K562 (cell line): ENCODE results near the gene TULP1. TPM values are rescaled to one million over a fixed set of nuclear protein-coding genes. Genes with fewer than 3 reads are reported as not detected.

Experiments
- ATAC-seq: fragments of 200-7000 bp; cut with Tn5 transposase; 3 replicates; pipeline ENCODE4 v1.9.1; 2020; ENCODE audit warnings: moderate library complexity
- BruUV-seq: library from RNA; stranded (reverse); fragments of 400-500 nt; replicated peaks from 2 replicates; lab custom pipeline; 2021; lab: Mats Ljungman, UMichigan
- CTCF ChIA-PET: fragments of 300-600 bp; formaldehyde crosslinking; extraction: SDS; loops from one replicate; lab custom pipeline; 2021; ENCODE audit warnings: low intra/inter-chr PET ratio; lab: Yijun Ruan, JAX
- POLR2A ChIA-PET: fragments of 300-600, 350-650 bp; sonication (Branson Sonifier 250); formaldehyde crosslinking; extraction: SDS; loops from one replicate; lab custom pipeline; 2021; ENCODE audit warnings: antibody characterized with exemption, inconsistent platforms; lab: Yijun Ruan, JAX
- DNase-seq, 4 experiments: peaks; one replicate each; pipeline versions ENCODE4 v3.0.0 to v3.0.0-alpha.2; 2011 to 2018; ENCODE audit warnings: low spot score in 3 of 4, mixed read lengths in 3 of 4; ENCODE audit errors: extremely low read depth in 1 of 4
- FAIRE-seq: peaks from 2 replicates; lab custom pipeline; 2011; peaks lifted over from hg19 to GRCh38; lab: Jason Lieb, UNC
- H2AFZ ChIP-seq: 2 replicates; pipeline ENCODE4 v1.6.0; 2011; ENCODE audit warnings: low read depth, low read length, control low read depth, inconsistent platforms
- H3K27ac ChIP-seq: fragments of 200-600 bp; 3 replicates; pipeline ENCODE4 v1.8.0; 2011; ENCODE audit warnings: low read depth, mild to moderate bottlenecking, control low read depth, inconsistent platforms, low read length, moderate library complexity, mixed read lengths; ENCODE audit errors: extremely low read depth
- H3K27me3 ChIP-seq, 2 experiments: fragments of 300-600 bp in 1 of 2; 2 replicates in 1 of 2; 3 replicates in 1 of 2; pipeline versions ENCODE4 v1.6.0 to v1.8.0; 2011; ENCODE audit warnings: inconsistent platforms in 2 of 2, low read length in 2 of 2, mild to moderate bottlenecking in 1 of 2, mixed read lengths in 1 of 2, moderate library complexity in 1 of 2; ENCODE audit not compliant: control insufficient read depth in 2 of 2, insufficient read depth in 2 of 2
- H3K36me3 ChIP-seq: fragments of 300-600 bp; 3 replicates; pipeline ENCODE4 v1.8.0; 2011; ENCODE audit warnings: mild to moderate bottlenecking, low read length, inconsistent platforms; ENCODE audit not compliant: control insufficient read depth, insufficient read depth
- H3K4me1 ChIP-seq, 2 experiments: fragments of 200-600 bp in 1 of 2; replicated peaks in 1 of 2; 2 replicates in 1 of 2; 3 replicates in 1 of 2; pipeline versions ENCODE4 v1.5.1 to v1.8.0; 2011; ENCODE audit warnings: inconsistent platforms in 2 of 2, low read length in 2 of 2, mild to moderate bottlenecking in 1 of 2, mixed read lengths in 1 of 2, moderate library complexity in 1 of 2; ENCODE audit not compliant: control insufficient read depth in 2 of 2, insufficient read depth in 2 of 2
- H3K4me2 ChIP-seq: 2 replicates; pipeline ENCODE4 v1.6.1; 2011; ENCODE audit warnings: low read length, control low read depth, inconsistent platforms, mixed read lengths; ENCODE audit not compliant: insufficient read depth
- H3K4me3 ChIP-seq: fragments of 200-600 bp; sonication (generic), shearing (Covaris generic); 2 replicates; pipeline ENCODE4 v1.5.1; 2016; ENCODE audit warnings: control low read depth, inconsistent platforms
- H3K79me2 ChIP-seq: fragments of 200-600 bp; 3 replicates; pipeline ENCODE4 v1.8.0; 2011; ENCODE audit warnings: low read length, inconsistent platforms; ENCODE audit not compliant: control insufficient read depth, insufficient read depth
- H3K9ac ChIP-seq, 2 experiments: 2 replicates each; pipeline versions ENCODE4 v1.6.0 to v1.6.1; 2011; ENCODE audit warnings: low read depth in 2 of 2, low read length in 2 of 2, control low read depth in 1 of 2, inconsistent platforms in 1 of 2, mild to moderate bottlenecking in 1 of 2, mixed read lengths in 1 of 2; ENCODE audit not compliant: insufficient read depth in 1 of 2
- H3K9me1 ChIP-seq: one replicate; pipeline ENCODE4 v1.6.0; 2011; ENCODE audit warnings: inconsistent platforms, mild to moderate bottlenecking, low read length, moderate library complexity; ENCODE audit not compliant: control insufficient read depth, insufficient read depth
- H3K9me3 ChIP-seq: replicated peaks from 2 replicates; pipeline ENCODE4 v1.5.1; 2011; ENCODE audit warnings: low read depth, low read length, inconsistent platforms; ENCODE audit not compliant: control insufficient read depth, insufficient read depth
- H4K20me1 ChIP-seq: replicated peaks from 2 replicates; pipeline ENCODE4 v1.6.1; 2011; ENCODE audit warnings: low read length, inconsistent platforms, mixed read lengths; ENCODE audit not compliant: control insufficient read depth, insufficient read depth
- CBX3 ChIP-seq, 2 experiments: IDR thresholded peaks; 1 replicate in 1 of 2; 2 replicates in 1 of 2; pipeline ENCODE4 v1.6.1; 2012; ENCODE audit warnings: inconsistent platforms in 2 of 2, low read length in 2 of 2, borderline replicate concordance in 1 of 2, control low read depth in 1 of 2
- CHD2 ChIP-seq: IDR thresholded peaks from 2 replicates; pipeline ENCODE4 v1.6.1; 2011; ENCODE audit warnings: low read depth, low read length
- EP400 ChIP-seq: fragments of 450-650 bp; IDR thresholded peaks from 2 replicates; pipeline ENCODE4 v1.6.1; 2017; ENCODE audit warnings: antibody characterized with exemption, mild to moderate bottlenecking, moderate library complexity
- MYBL2 ChIP-seq, 2 experiments: fragments of 450-650 bp in 1 of 2; sonication (generic) in 1 of 2; formaldehyde crosslinking in 1 of 2; IDR thresholded peaks; 2 replicates each; pipeline versions ENCODE4 v1.6.1 to v1.8.1; 2017 to 2022; ENCODE audit warnings: borderline replicate concordance in 1 of 2, inconsistent platforms in 1 of 2, low read depth in 1 of 2, mild to moderate bottlenecking in 1 of 2, missing genetic modification reagents in 1 of 2, moderate library complexity in 1 of 2
- NRF1 ChIP-seq, 2 experiments: fragments of 450-650 bp; IDR thresholded peaks in 1 of 2; conservative IDR thresholded peaks in 1 of 2; 2 replicates each; pipeline ENCODE4 v1.6.1; 2014; ENCODE audit warnings: mild to moderate bottlenecking in 2 of 2
- SPI1 ChIP-seq: IDR thresholded peaks from 2 replicates; pipeline ENCODE4 v1.6.1; 2011; ENCODE audit warnings: low read depth, low read length, control low read depth, borderline replicate concordance
- TCF3 ChIP-seq: sonication (generic); formaldehyde crosslinking; IDR thresholded peaks from 2 replicates; pipeline ENCODE4 v1.4.0; 2020; ENCODE audit warnings: mild to moderate bottlenecking, missing genetic modification reagents
- YY1 ChIP-seq, 3 experiments: IDR thresholded peaks; 2 replicates each; pipeline ENCODE4 v1.6.1; 2011; ENCODE audit warnings: low read length in 2 of 3, mild to moderate bottlenecking in 2 of 3, moderate library complexity in 2 of 3, borderline replicate concordance in 1 of 3, control low read depth in 1 of 3, low read depth in 1 of 3; ENCODE audit not compliant: insufficient read depth in 3 of 3, insufficient replicate concordance in 2 of 3, control insufficient read depth in 1 of 3, insufficient read length in 1 of 3; ENCODE audit errors: extremely low read depth in 1 of 3
- ZNF282 ChIP-seq: sonication (generic); formaldehyde crosslinking; IDR thresholded peaks from 2 replicates; pipeline ENCODE4 v1.8.1; 2023; ENCODE audit warnings: missing genetic modification reagents
- ZNF445 ChIP-seq: fragments of 250-450 bp; sonication (Bioruptor Pico); IDR thresholded peaks from 2 replicates; pipeline ENCODE4 v1.4.0; 2020; ENCODE audit warnings: low read depth, mild to moderate bottlenecking, moderate library complexity
- WGBS: fragments of 100-300 bp; shearing (Covaris generic); methylation state at CpG from one replicate; pipeline ENCODE4 v1.1.6; 2016; ENCODE audit warnings: low coverage, mixed read lengths; ENCODE audit not compliant: insufficient coverage; ENCODE audit errors: missing lambda C conversion rate; 5-methylcytosine and 5-hydroxymethylcytosine counted together
- in situ Hi-C: fragments of 300-500 bp; cut with MboI; formaldehyde crosslinking; loops from 4 replicates; pipeline ENCODE4 v1.15.0; 2018; ENCODE audit warnings: inconsistent platforms, mixed read lengths
- intact Hi-C: fragments of 100-400 bp; cut with micrococcal nuclease; formaldehyde crosslinking; loops from 2 replicates; pipeline ENCODE4 v1.14.2; 2022
- polyA plus RNA-seq, 8 experiments: library from polyadenylated mRNA; depleted of rRNA in 4 of 8; stranded (reverse) in 5 of 8; unstranded in 3 of 8; fragments of >200 nt; fragmentation: Nextera tagmentation in 2 of 8; fragmentation: Illumina TruSeq in 1 of 8; extraction: Ambion mirVana in 2 of 8; extraction: Trizol in 1 of 8; gene quantifications; 2 replicates each; pipeline versions ENCODE4 v1.2.1 to v1.2.3, GENCODE V29; 2011 to 2014; ENCODE audit warnings: inconsistent platforms in 1 of 8, missing spikeins in 1 of 8
- total RNA-seq, 7 experiments: library from RNA; depleted of rRNA in 6 of 7; stranded (reverse); fragments of >200 nt in 6 of 7; fragmentation: Illumina TruSeq in 2 of 7; extraction: Trizol in 2 of 7; gene quantifications; 2 replicates each; pipeline versions ENCODE4 v1.2.1 to v1.2.3, GENCODE V29; 2011 to 2021; ENCODE audit warnings: low replicate concordance in 1 of 7
- TF ChIP-seq, protein P1 (sequence below): fragments of 450-650 bp; IDR thresholded peaks from 2 replicates; pipeline ENCODE4 v1.7.1; 2018; ENCODE audit warnings: mild to moderate bottlenecking, low read depth; ENCODE audit not compliant: partially characterized antibody
- TF ChIP-seq, protein P2 (sequence below): fragments of 450-650 bp; IDR thresholded peaks from 2 replicates; pipeline ENCODE4 v1.6.1; 2018; ENCODE audit not compliant: partially characterized antibody

The TULP1 gene
- total and polyA plus RNA-seq, 9 of the 15 experiments (the other 6 are each of a cell fraction or from before 2014, with no cell fraction given): 0.06 to 0.17 (median 0.09) TPM; not detected in 6

DNA sequence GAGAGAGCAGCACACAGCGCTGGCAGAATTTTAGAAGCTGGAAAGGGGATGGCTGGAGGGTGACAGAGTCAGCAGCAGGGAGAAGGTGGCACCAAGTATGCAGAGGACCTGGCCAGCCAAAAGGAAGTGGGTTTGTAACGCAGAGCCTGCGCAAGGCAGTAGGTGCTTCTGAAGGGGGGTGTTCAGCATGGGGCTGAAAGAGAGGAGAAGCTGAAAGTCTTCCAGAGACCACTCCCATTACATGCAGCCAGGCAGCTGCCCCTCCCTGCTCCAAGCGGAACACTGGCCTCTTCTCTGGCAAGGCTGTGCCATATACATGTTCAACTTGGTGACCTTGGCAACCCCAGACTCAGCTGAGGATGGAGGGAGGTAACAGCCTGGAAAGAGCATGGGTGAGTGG is 42.1 kb upstream of the TULP1 start (continued):
- TF ChIP-seq MYBL2 (IDR thresholded peaks at IDR 0.05; ENCODE audit: low read depth): no peak
- no peak for TF ChIP-seq MYBL2 (CRISPR knock-in tag; IDR thresholded peaks at IDR 0.05; ENCODE audit: borderline replicate concordance)
- no peak for TF ChIP-seq ZNF445 (CRISPR knock-in tag)
- no peak for TF ChIP-seq SPI1
- TF ChIP-seq TCF3: no peak
- TF ChIP-seq, protein P1, sequence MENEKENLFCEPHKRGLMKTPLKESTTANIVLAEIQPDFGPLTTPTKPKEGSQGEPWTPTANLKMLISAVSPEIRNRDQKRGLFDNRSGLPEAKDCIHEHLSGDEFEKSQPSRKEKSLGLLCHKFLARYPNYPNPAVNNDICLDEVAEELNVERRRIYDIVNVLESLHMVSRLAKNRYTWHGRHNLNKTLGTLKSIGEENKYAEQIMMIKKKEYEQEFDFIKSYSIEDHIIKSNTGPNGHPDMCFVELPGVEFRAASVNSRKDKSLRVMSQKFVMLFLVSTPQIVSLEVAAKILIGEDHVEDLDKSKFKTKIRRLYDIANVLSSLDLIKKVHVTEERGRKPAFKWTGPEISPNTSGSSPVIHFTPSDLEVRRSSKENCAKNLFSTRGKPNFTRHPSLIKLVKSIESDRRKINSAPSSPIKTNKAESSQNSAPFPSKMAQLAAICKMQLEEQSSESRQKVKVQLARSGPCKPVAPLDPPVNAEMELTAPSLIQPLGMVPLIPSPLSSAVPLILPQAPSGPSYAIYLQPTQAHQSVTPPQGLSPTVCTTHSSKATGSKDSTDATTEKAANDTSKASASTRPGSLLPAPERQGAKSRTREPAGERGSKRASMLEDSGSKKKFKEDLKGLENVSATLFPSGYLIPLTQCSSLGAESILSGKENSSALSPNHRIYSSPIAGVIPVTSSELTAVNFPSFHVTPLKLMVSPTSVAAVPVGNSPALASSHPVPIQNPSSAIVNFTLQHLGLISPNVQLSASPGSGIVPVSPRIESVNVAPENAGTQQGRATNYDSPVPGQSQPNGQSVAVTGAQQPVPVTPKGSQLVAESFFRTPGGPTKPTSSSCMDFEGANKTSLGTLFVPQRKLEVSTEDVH: no peak

DNA sequence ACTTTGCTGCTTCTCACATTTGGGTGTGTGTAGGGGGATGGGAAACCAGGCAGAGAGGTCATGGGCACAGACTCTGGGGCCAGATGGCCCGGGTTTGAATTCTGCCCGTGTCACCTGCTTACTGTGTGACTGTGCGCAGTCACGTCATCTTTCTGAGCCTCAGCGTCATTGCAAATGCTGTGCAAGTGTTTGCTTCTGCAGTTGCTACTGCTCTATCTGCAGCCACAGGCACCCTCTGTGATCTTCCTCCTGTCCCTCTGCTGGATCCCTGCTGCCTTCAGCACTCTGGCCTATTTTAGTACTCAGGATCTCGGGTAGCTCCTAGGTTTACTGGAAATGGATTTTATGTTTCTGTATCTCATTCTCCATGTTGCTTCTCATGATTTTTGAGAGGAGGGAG is 40.6 kb upstream of the TULP1 start:
- Histone ChIP-seq H2AFZ (peak overlapping the region; percentile 51; the same call in 1 of the 2 replicates), H3K9me3 (peaks cover 6% of the 10 kb centered on the region), H3K36me3 (no peaks in the 10 kb centered on the region), H4K20me1 (no peaks in the 10 kb centered on the region), H3K9me1 (no peaks in the 10 kb centered on the region), H3K4me1 (no peaks in the 10 kb centered on the region; a peak in 1 of 5 replicates), H3K79me2 (no peaks in the 10 kb centered on the region), H3K4me2 (peak overlapping the region; percentile 17; the same call in 1 of the 2 replicates), H3K27me3 (peaks cover 8 to 32% of the 10 kb centered on the region in 2 experiments; a peak in 4 of 5 replicates), H3K4me3 (no peak overlapping the region), H3K27ac (no peak overlapping the region), H3K9ac (0 out of 4 replicates have a peak overlapping the region, but pooled peaks of 1 of the 2 experiments have one; percentile 6)
- DNase-seq (peak in 2 of 4 experiments; percentile 33 to 57), FAIRE-seq (no peak), ATAC-seq (peak; percentile 84)
- in situ Hi-C loops (no loop called here), intact Hi-C loops (loop anchor here (10.0 kb wide), 1 partner anchor 259 kb away; the partner anchor contains the start of gene DEF6)
- 15% methylated on average over 6 of the region's 6 CpGs for WGBS
- POLR2A ChIA-PET: interaction anchor here (0.7 to 1.7 kb wide), 7 partner anchors 8 to 435 kb away, joined by 3 to 6 read pairs (median 3); no protein-coding TSS in a partner anchor
- CTCF ChIA-PET: interaction anchor here (1.1 kb wide), 1 partner anchor 255 kb away, joined by 3 read pairs; the partner anchor contains the start of gene DEF6
- no TSS peak for BruUV-seq
- TF ChIP-seq, protein P2, sequence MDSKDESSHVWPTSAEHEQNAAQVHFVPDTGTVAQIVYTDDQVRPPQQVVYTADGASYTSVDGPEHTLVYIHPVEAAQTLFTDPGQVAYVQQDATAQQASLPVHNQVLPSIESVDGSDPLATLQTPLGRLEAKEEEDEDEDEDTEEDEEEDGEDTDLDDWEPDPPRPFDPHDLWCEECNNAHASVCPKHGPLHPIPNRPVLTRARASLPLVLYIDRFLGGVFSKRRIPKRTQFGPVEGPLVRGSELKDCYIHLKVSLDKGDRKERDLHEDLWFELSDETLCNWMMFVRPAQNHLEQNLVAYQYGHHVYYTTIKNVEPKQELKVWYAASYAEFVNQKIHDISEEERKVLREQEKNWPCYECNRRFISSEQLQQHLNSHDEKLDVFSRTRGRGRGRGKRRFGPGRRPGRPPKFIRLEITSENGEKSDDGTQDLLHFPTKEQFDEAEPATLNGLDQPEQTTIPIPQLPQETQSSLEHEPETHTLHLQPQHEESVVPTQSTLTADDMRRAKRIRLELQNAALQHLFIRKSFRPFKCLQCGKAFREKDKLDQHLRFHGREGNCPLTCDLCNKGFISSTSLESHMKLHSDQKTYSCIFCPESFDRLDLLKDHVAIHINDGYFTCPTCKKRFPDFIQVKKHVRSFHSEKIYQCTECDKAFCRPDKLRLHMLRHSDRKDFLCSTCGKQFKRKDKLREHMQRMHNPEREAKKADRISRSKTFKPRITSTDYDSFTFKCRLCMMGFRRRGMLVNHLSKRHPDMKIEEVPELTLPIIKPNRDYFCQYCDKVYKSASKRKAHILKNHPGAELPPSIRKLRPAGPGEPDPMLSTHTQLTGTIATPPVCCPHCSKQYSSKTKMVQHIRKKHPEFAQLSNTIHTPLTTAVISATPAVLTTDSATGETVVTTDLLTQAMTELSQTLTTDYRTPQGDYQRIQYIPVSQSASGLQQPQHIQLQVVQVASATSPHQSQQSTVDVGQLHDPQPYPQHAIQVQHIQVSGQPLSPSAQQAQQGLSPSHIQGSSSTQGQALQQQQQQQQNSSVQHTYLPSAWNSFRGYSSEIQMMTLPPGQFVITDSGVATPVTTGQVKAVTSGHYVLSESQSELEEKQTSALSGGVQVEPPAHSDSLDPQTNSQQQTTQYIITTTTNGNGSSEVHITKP: peak; percentile 65
- TF ChIP-seq NRF1 (conservative IDR thresholded peaks at IDR 0.05 in 1 of 2, IDR thresholded peaks at IDR 0.05 in 1 of 2) (0 out of 4 replicates have a peak, but pooled peaks of 1 of the 2 experiments have one; percentile 18), CBX3 (IDR thresholded peaks at IDR 0.05; ENCODE audit: borderline replicate concordance in 1 of 2, low read length in 2 of 2) (0 out of 3 replicates have a peak, but pooled peaks of 1 of the 2 experiments have one; percentile 52), CHD2 (no peak), ZNF282 (CRISPR knock-in tag) (no peak), YY1 (IDR thresholded peaks at IDR 0.05; ENCODE audit: borderline replicate concordance in 1 of 3, control insufficient read depth in 1 of 3, extremely low read depth in 1 of 3, insufficient read depth in 3 of 3, insufficient read length in 1 of 3, insufficient replicate concordance in 2 of 3, low read depth in 1 of 3, low read length in 2 of 3) (peak in 1 of 3 experiments; percentile 16), EP400 (0 out of 2 replicates have a peak, but pooled peaks have one; percentile 17)
